Measurements from ENCODE around the gene HDAC4. TPM values are rescaled to one million over a fixed set of nuclear protein-coding genes. Genes with fewer than 3 reads are reported as not detected.
A peak's percentile ranks its signal among the peaks of the same experiment; 100 is the strongest.

HDAC4 gene
- total RNA-seq, 5 donors from 2014 or later (not counting 1 experiment from before 2014, with no cell fraction given), result 44.8 to 80.2 (median 60.9) TPM

GRCh38 chr2:239020541-239021041 is 380.2 kb downstream of the HDAC4 start:
- Mint-ChIP-seq H3K27ac (no peak overlapping the region), H3K4me1 (no peaks in the 10 kb centered on the region), H3K4me3 (no peak overlapping the region), H3K9me3 (no peaks in the 10 kb centered on the region), H3K27me3 (peaks cover 10 to 23% of the 10 kb centered on the region in 2 donors), H3K36me3 (no peaks in the 10 kb centered on the region)
- H3K4me1 ChIP-seq (ENCODE audit: control insufficient read depth in 1 of 2, extremely low read depth in 1 of 2, insufficient read depth in 2 of 2, low read length in 2 of 2), result no peaks in the 10 kb centered on the region
- peaks cover 0 to 52% of the 10 kb centered on the region in 2 experiments for H3K27me3 ChIP-seq (replicated peaks in 1 of 2; ENCODE audit: control insufficient read depth in 2 of 2, extremely low read depth in 1 of 2, insufficient read depth in 2 of 2, low read length in 1 of 2)
- ChIA-PET POLR2A (no interaction called here), CTCF (no interaction called here)
- DNase-seq (no peak), ATAC-seq (replicated peaks in 1 of 4) (no peak)
- no peaks in the 10 kb centered on the region for H3K36me3 ChIP-seq (ENCODE audit: control insufficient read depth in 2 of 2, extremely low read depth in 1 of 2, insufficient read depth in 1 of 2, low read length in 1 of 2)
- H3K27ac ChIP-seq (ENCODE audit: low read length), result no peak overlapping the region
- H3K4me3 ChIP-seq (ENCODE audit: control insufficient read depth in 1 of 2, extremely low read depth in 1 of 2, low read length in 1 of 2), result no peak overlapping the region
- no peaks in the 10 kb centered on the region for H3K9me3 ChIP-seq
- WGBS (ENCODE audit: insufficient coverage), result 80% methylated on average over 12 of the region's 17 CpGs

GRCh38 chr2:239019183-239019581 is 381.6 kb downstream of the HDAC4 start:
- no peak overlapping the region for H3K4me3 ChIP-seq (ENCODE audit: control insufficient read depth in 1 of 2, extremely low read depth in 1 of 2, low read length in 1 of 2)
- Mint-ChIP-seq H3K9me3 (no peaks in the 10 kb centered on the region), H3K4me3 (no peak overlapping the region), H3K4me1 (no peaks in the 10 kb centered on the region), H3K36me3 (no peaks in the 10 kb centered on the region), H3K27me3 (peaks cover 10 to 24% of the 10 kb centered on the region in 2 donors), H3K27ac (no peak overlapping the region)
- no peaks in the 10 kb centered on the region for H3K9me3 ChIP-seq
- ChIA-PET CTCF (no interaction called here), POLR2A (no interaction called here)
- ATAC-seq (replicated peaks in 1 of 4) (no peak), DNase-seq (no peak)
- no peak overlapping the region for H3K27ac ChIP-seq (ENCODE audit: low read length)
- H3K36me3 ChIP-seq (ENCODE audit: control insufficient read depth in 2 of 2, extremely low read depth in 1 of 2, insufficient read depth in 1 of 2, low read length in 1 of 2), result no peaks in the 10 kb centered on the region
- H3K4me1 ChIP-seq (ENCODE audit: control insufficient read depth in 1 of 2, extremely low read depth in 1 of 2, insufficient read depth in 2 of 2, low read length in 2 of 2), result no peaks in the 10 kb centered on the region
- 66% methylated on average over 6 of the region's 6 CpGs for WGBS (ENCODE audit: insufficient coverage)
- peaks cover 0 to 57% of the 10 kb centered on the region in 2 experiments for H3K27me3 ChIP-seq (replicated peaks in 1 of 2; ENCODE audit: control insufficient read depth in 2 of 2, extremely low read depth in 1 of 2, insufficient read depth in 2 of 2, low read length in 1 of 2)

DNA sequence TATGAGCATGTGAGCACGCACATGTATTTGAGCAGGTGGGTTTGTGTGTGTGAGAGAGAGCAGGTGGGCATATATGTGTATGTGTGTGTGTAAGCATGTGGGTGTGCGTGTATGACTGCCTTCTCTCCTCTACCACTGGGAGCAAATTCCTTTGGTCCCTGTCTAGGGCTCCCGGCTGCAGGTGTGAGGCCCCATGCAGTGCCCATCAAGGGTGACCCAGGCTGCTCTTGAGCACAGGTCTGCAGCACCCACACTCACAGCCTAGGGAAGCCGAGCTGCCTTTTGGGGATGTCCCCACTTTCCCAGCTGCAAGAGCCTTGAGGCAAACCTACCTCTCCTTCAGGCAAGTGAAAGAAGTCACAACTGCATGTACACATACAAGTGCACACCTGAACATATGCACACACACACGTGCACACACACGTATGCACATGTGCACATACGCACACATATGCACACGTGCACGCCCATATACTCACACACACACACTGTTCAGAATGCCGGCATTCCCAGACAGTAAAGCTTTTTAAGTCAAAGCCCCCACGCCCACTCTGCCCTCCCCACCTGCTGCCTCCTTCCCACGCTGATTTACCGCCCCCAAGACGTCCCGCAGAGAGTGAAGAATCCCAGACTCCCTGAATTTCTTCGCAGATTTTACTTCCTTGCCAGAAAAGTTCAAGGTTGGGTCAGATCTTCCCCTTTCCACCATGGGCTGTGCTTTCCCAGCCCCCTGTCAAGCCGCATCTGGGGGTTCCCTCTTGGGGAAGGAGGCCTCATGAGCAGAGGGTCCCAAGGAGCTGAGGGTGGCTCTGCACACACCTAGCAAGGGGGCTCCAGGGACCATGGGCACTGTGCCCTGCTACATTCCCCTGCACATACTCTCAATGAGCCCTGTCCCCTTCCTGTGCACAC is 382.3 kb downstream of the HDAC4 start:
- CTCF ChIA-PET, result no interaction called here
- Histone ChIP-seq H3K9me3 (no peaks in the 10 kb centered on the region), H3K27me3 (replicated peaks in 1 of 2; ENCODE audit: control insufficient read depth in 2 of 2, extremely low read depth in 1 of 2, insufficient read depth in 2 of 2, low read length in 1 of 2) (peaks cover 0 to 57% of the 10 kb centered on the region in 2 experiments), H3K36me3 (ENCODE audit: control insufficient read depth in 2 of 2, extremely low read depth in 1 of 2, insufficient read depth in 1 of 2, low read length in 1 of 2) (no peaks in the 10 kb centered on the region), H3K27ac (ENCODE audit: low read length) (no peak overlapping the region), H3K4me3 (ENCODE audit: control insufficient read depth in 1 of 2, extremely low read depth in 1 of 2, low read length in 1 of 2) (no peak overlapping the region), H3K4me1 (ENCODE audit: control insufficient read depth in 1 of 2, extremely low read depth in 1 of 2, insufficient read depth in 2 of 2, low read length in 2 of 2) (no peaks in the 10 kb centered on the region)
- Mint-ChIP-seq H3K27ac (no peak overlapping the region), H3K4me3 (no peak overlapping the region), H3K9me3 (no peaks in the 10 kb centered on the region), H3K27me3 (peaks cover 7 to 24% of the 10 kb centered on the region in 2 donors), H3K4me1 (no peaks in the 10 kb centered on the region), H3K36me3 (no peaks in the 10 kb centered on the region)
- ATAC-seq (replicated peaks in 1 of 4) (no peak), DNase-seq (peak in 1 of 35 experiments; percentile 12)
- POLR2A ChIA-PET, result no interaction called here
- WGBS (ENCODE audit: insufficient coverage), result 86% methylated on average over 15 of the region's 17 CpGs

GRCh38 chr2:239017491-239018098 is 383.2 kb downstream of the HDAC4 start:
- CTCF ChIA-PET, result no interaction called here
- POLR2A ChIA-PET, result no interaction called here
- H3K27ac Mint-ChIP-seq, result no peak overlapping the region
- ATAC-seq (replicated peaks in 1 of 4) (no peak), DNase-seq (no peak)
- H3K27me3 ChIP-seq (replicated peaks in 1 of 2; ENCODE audit: control insufficient read depth in 2 of 2, extremely low read depth in 1 of 2, insufficient read depth in 2 of 2, low read length in 1 of 2), result peaks cover 0 to 60% of the 10 kb centered on the region in 2 experiments
- H3K27me3 Mint-ChIP-seq, result peaks cover 10 to 24% of the 10 kb centered on the region in 2 donors
- no peaks in the 10 kb centered on the region for H3K4me1 Mint-ChIP-seq
- no peaks in the 10 kb centered on the region for H3K4me1 ChIP-seq (ENCODE audit: control insufficient read depth in 1 of 2, extremely low read depth in 1 of 2, insufficient read depth in 2 of 2, low read length in 2 of 2)
- no peaks in the 10 kb centered on the region for H3K36me3 Mint-ChIP-seq
- no peaks in the 10 kb centered on the region for H3K9me3 Mint-ChIP-seq
- H3K4me3 Mint-ChIP-seq, result no peak overlapping the region
- 88% methylated on average over 12 of the region's 12 CpGs for WGBS (ENCODE audit: insufficient coverage)
- H3K36me3 ChIP-seq (ENCODE audit: control insufficient read depth in 2 of 2, extremely low read depth in 1 of 2, insufficient read depth in 1 of 2, low read length in 1 of 2), result no peaks in the 10 kb centered on the region
- H3K9me3 ChIP-seq, result no peaks in the 10 kb centered on the region
- H3K27ac ChIP-seq (ENCODE audit: low read length), result no peak overlapping the region
- no peak overlapping the region for H3K4me3 ChIP-seq (ENCODE audit: control insufficient read depth in 1 of 2, extremely low read depth in 1 of 2, low read length in 1 of 2)

DNA sequence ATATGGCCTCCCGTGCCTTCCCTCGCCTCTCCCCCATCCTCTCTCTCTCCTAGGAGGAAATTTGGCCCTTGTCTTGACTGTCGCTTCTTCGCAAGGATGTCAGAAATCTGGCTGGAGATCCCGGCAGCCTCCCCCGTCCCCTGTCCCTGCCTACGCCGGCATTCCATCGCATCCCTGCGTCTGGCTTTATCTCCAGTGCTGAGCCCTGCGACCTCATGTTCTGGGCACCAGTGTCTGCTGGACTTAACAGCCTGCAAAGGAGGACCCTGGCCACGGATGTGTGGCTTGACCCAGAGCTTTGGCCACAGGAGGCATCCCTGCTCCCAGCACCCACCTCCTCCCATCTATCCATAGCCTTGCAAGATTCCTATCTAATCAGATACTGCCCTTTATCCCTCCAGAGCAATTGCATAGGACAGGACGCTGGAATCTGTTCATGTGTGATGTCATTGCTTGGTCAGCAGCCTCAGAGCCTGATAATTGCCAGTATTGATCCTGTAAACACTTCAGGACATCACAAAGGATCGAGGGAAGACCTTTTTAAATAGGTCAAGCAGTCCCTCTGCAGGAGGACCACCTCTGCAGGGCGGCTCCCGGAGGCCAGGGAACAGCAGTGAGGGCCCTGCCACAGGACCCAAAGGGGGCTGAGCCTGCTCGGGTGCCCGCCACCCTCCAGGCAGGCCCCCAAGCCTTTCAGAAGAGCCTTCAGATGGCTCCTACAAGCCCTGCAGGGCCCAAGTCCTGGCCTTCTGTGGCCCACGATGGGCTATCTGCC is 384.7 kb downstream of the HDAC4 start:
- Mint-ChIP-seq H3K36me3 (no peaks in the 10 kb centered on the region), H3K9me3 (no peaks in the 10 kb centered on the region), H3K27ac (no peak overlapping the region), H3K4me3 (no peak overlapping the region), H3K27me3 (peaks cover 12 to 24% of the 10 kb centered on the region in 2 donors), H3K4me1 (no peaks in the 10 kb centered on the region)
- no peak for DNase-seq
- Histone ChIP-seq H3K36me3 (ENCODE audit: control insufficient read depth in 2 of 2, extremely low read depth in 1 of 2, insufficient read depth in 1 of 2, low read length in 1 of 2) (no peaks in the 10 kb centered on the region), H3K27me3 (replicated peaks in 1 of 2; ENCODE audit: control insufficient read depth in 2 of 2, extremely low read depth in 1 of 2, insufficient read depth in 2 of 2, low read length in 1 of 2) (peaks cover 0 to 63% of the 10 kb centered on the region in 2 experiments), H3K4me3 (ENCODE audit: control insufficient read depth in 1 of 2, extremely low read depth in 1 of 2, low read length in 1 of 2) (no peak overlapping the region), H3K9me3 (no peaks in the 10 kb centered on the region), H3K27ac (ENCODE audit: low read length) (no peak overlapping the region), H3K4me1 (ENCODE audit: control insufficient read depth in 1 of 2, extremely low read depth in 1 of 2, insufficient read depth in 2 of 2, low read length in 2 of 2) (no peaks in the 10 kb centered on the region)
- 74% methylated on average over 19 of the region's 19 CpGs for WGBS (ENCODE audit: insufficient coverage)
- ChIA-PET CTCF (no interaction called here), POLR2A (no interaction called here)
- no peak for ATAC-seq (replicated peaks in 1 of 4)

DNA sequence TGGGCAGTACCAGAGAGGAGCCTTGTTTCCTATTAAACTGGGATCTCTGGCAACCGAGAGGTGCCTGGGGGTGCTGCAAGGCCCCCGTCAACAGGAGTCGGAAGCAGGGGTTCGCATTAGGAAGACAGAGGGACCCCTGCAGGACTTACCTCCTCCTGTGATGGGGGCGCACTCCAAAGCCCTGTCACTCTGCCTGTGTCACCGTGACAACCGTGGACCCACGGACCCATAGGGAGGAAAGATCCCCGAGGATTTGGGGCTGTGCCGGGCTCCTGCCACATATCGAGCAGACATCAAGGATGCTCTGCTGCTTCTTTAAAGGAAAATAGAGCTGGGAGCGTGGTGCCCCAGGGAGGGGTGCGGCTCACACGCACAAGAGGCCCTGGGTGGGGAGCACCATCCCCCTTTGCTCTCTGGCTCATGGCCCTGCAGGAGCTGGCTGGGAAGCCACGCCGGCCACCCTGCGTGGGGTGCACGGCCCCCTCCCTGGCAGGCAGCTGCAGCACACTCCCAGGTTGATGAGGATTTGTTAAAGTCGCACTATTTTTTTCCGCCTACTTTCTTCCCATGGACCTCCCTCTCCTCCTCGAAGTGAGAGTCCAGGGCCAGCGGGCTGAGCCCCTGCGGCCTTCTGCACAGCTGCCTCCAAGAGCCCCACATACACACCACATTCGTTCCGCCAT is 385.5 kb downstream of the HDAC4 start:
- Histone ChIP-seq H3K4me1 (ENCODE audit: control insufficient read depth in 1 of 2, extremely low read depth in 1 of 2, insufficient read depth in 2 of 2, low read length in 2 of 2) (no peaks in the 10 kb centered on the region), H3K27ac (ENCODE audit: low read length) (no peak overlapping the region), H3K4me3 (ENCODE audit: control insufficient read depth in 1 of 2, extremely low read depth in 1 of 2, low read length in 1 of 2) (no peak overlapping the region), H3K27me3 (replicated peaks in 1 of 2; ENCODE audit: control insufficient read depth in 2 of 2, extremely low read depth in 1 of 2, insufficient read depth in 2 of 2, low read length in 1 of 2) (peaks cover 0 to 58% of the 10 kb centered on the region in 2 experiments), H3K9me3 (no peaks in the 10 kb centered on the region), H3K36me3 (ENCODE audit: control insufficient read depth in 2 of 2, extremely low read depth in 1 of 2, insufficient read depth in 1 of 2, low read length in 1 of 2) (no peaks in the 10 kb centered on the region)
- Mint-ChIP-seq H3K4me1 (no peaks in the 10 kb centered on the region), H3K4me3 (no peak overlapping the region), H3K27me3 (peaks cover 12 to 24% of the 10 kb centered on the region in 2 donors), H3K9me3 (no peaks in the 10 kb centered on the region), H3K27ac (no peak overlapping the region), H3K36me3 (no peaks in the 10 kb centered on the region)
- no peak for ATAC-seq (replicated peaks in 1 of 4)
- peak in 1 of 35 experiments; percentile 18 for DNase-seq
- ChIA-PET POLR2A (no interaction called here), CTCF (no interaction called here)
- 80% methylated on average over 23 of the region's 25 CpGs for WGBS (ENCODE audit: insufficient coverage)

Measured in T-cell (primary cell).